NCI-H1436 treated with DMSO at 0.1 percent for 48 hours (cell line): ENCODE results near the gene SIGLEC14.
"Not testable (repeated sequence)": the region's sequence is repeated elsewhere in the genome, so short reads cannot be mapped to it uniquely, and the experiment has no call there.

Source experiments
- DNase-seq: peaks from one replicate; lab custom pipeline; 2025; lab: John Stamatoyannopoulos, UW

Gene SIGLEC14

GRCh38 chr19:51675911-51676565, 29.4 kb upstream of the SIGLEC14 start:
- DNase-seq: not testable (repeated sequence)

GRCh38 chr19:51668216-51668615, 21.6 kb upstream of the SIGLEC14 start:
- no peak for DNase-seq

- DNase-seq: no peak
Observed at GRCh38 chr19:51664997-51665396, 18.4 kb upstream of the SIGLEC14 start.

- DNase-seq: no peak
Observed at GRCh38 chr19:51664131-51664530, 17.5 kb upstream of the SIGLEC14 start.

GRCh38 chr19:51663650-51664049, 17.0 kb upstream of the SIGLEC14 start:
- no peak for DNase-seq

- DNase-seq: no peak
Observed at GRCh38 chr19:51660975-51661600, 14.5 kb upstream of the SIGLEC14 start.

GRCh38 chr19:51654783-51655182, 8.2 kb upstream of the SIGLEC14 start:
- no peak for DNase-seq

- no peak for DNase-seq
Observed at GRCh38 chr19:51653162-51653561, 6.5 kb upstream of the SIGLEC14 start.

- no peak for DNase-seq
Observed at GRCh38 chr19:51652266-51652665, 5.6 kb upstream of the SIGLEC14 start.

GRCh38 chr19:51651216-51651846, 4.7 kb upstream of the SIGLEC14 start:
- DNase-seq: no peak

GRCh38 chr19:51647318-51647717, 693 bp upstream of the SIGLEC14 start:
- no peak for DNase-seq

- no peak for DNase-seq
Observed at GRCh38 chr19:51644636-51645271, 1.9 kb downstream of the SIGLEC14 start.

- DNase-seq: no peak
Observed at GRCh38 chr19:51641648-51642047, 5.0 kb downstream of the SIGLEC14 start.

GRCh38 chr19:51640386-51640785, 6.2 kb downstream of the SIGLEC14 start:
- no peak for DNase-seq

- DNase-seq: no peak
Observed at GRCh38 chr19:51639916-51640315, 6.7 kb downstream of the SIGLEC14 start.

- DNase-seq: no peak
Observed at GRCh38 chr19:51637362-51637978, 9.2 kb downstream of the SIGLEC14 start.

GRCh38 chr19:51632126-51632525, 14.5 kb downstream of the SIGLEC14 start:
- no peak for DNase-seq

GRCh38 chr19:51630315-51630714, 16.3 kb downstream of the SIGLEC14 start, which contains the start of gene SIGLEC5:
Gene SIGLEC5 (minus strand): TSS chr19:51630401. CDS start chr19:51630335, 66 bp downstream.
- not testable (repeated sequence) for DNase-seq

GRCh38 chr19:51628153-51628939, 18.3 kb downstream of the SIGLEC14 start:
- no peak for DNase-seq

- DNase-seq: no peak
Observed at GRCh38 chr19:51627491-51628138, 19.0 kb downstream of the SIGLEC14 start.

- DNase-seq: no peak
Observed at GRCh38 chr19:51626675-51627074, 19.9 kb downstream of the SIGLEC14 start.
